Calu3 (cell line): ENCODE data around the gene SELENOM. TPM values are rescaled to one million over a fixed set of nuclear protein-coding genes. Genes with fewer than 3 reads are reported as not detected.

ENCODE experiments used
- BruUV-seq: library from RNA; stranded (reverse); fragments of 400-500 nt; replicated peaks from 2 replicates; lab custom pipeline; 2021; lab: Mats Ljungman, UMichigan
- CTCF ChIA-PET: fragments of 300-600 bp; sonication (Branson Sonifier 250); formaldehyde crosslinking; loops from one replicate; lab custom pipeline; 2022; ENCODE audit warnings: antibody characterized with exemption; lab: Charles Lee
- DNase-seq: peaks from one replicate; pipeline ENCODE4 v3.0.0; 2022
- H3K27ac Mint-ChIP-seq: one replicate; pipeline ENCODE4 v1.8.0; 2022; ENCODE audit warnings: mixed read lengths; ENCODE audit not compliant: unreplicated experiment
- H3K27me3 Mint-ChIP-seq: one replicate; pipeline ENCODE4 v1.8.0; 2022; ENCODE audit warnings: mixed read lengths; ENCODE audit not compliant: unreplicated experiment
- H3K36me3 Mint-ChIP-seq: one replicate; pipeline ENCODE4 v1.8.0; 2022; ENCODE audit warnings: mild to moderate bottlenecking, moderate library complexity, mixed read lengths; ENCODE audit not compliant: insufficient read depth, unreplicated experiment
- H3K4me1 Mint-ChIP-seq: one replicate; pipeline ENCODE4 v1.8.0; 2022; ENCODE audit warnings: mild to moderate bottlenecking, low read depth, mixed read lengths; ENCODE audit not compliant: unreplicated experiment
- H3K4me3 Mint-ChIP-seq: one replicate; pipeline ENCODE4 v1.8.0; 2022; ENCODE audit warnings: mild to moderate bottlenecking, low read depth, moderate library complexity, mixed read lengths; ENCODE audit not compliant: unreplicated experiment
- H3K9me3 Mint-ChIP-seq: one replicate; pipeline ENCODE4 v1.8.0; 2022; ENCODE audit warnings: low read depth, mixed read lengths; ENCODE audit not compliant: unreplicated experiment
- intact Hi-C: fragments of 100-400 bp; cut with micrococcal nuclease; formaldehyde crosslinking; loops from one replicate; pipeline ENCODE4 v1.10.0; 2022; ENCODE audit not compliant: unreplicated experiment
- total RNA-seq: library from RNA; stranded (reverse); gene quantifications from 2 replicates; pipeline ENCODE4 v1.2.3, GENCODE V29; 2022
- TF ChIP-seq, protein P1 (sequence below): fragments of 200-600 bp; IDR thresholded peaks from one replicate; pipeline ENCODE4 v1.8.0; 2022; ENCODE audit warnings: antibody characterized with exemption; ENCODE audit not compliant: unreplicated experiment

SELENOM gene
- total RNA-seq, 1 experiment from 2014 or later: not detected

DNA sequence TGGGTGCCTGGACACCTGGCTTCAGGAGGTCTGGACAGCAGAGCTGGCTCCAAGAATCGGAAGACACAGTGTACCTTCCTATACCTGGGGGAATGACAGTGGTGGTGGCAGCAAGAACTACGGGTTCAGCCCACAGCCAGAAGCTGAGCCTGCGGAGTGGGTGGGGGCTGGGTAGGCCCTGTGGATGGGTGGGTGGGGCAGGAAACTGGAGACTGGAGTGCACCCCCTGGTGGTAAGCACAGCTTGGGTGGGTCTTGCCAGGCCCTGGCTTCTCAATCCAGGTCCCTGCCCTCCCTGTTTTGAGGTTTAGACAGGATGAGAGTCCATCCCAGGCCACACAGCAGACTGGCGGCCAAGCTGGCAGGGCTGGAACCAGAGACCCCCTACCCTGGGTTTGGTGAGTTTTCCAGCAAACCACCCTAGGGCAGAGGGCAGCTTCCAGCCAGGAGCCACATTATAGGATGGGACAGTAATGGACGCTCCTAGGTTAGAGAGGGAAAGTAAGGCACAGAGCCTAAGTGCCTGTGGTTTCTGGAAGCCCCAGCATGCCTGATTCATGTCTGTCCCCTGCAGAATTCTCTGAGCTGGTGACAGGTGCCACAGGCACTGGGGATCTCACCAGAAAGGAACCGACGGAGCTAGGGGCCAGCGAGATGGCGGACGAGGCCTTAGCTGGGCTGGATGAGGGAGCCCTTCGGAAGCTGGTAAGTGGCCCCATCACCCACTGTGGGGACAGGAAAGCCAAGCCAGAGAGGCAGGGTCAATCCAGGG lies 24.6 kb downstream of the SELENOM start:
- BruUV-seq: no TSS peak
- peaks cover 43% of the 10 kb centered on the region for H3K36me3 Mint-ChIP-seq
- H3K27ac Mint-ChIP-seq: peak overlapping the region; percentile 82
- no peaks in the 10 kb centered on the region for H3K27me3 Mint-ChIP-seq
- CTCF ChIA-PET: interaction anchor here (0.6 to 2.0 kb wide), 3 partner anchors 68 to 190 kb away, joined by 3 to 8 read pairs (median 3); partner anchors contain the start of genes MORC2 and TUG1
- TF ChIP-seq, protein P1, sequence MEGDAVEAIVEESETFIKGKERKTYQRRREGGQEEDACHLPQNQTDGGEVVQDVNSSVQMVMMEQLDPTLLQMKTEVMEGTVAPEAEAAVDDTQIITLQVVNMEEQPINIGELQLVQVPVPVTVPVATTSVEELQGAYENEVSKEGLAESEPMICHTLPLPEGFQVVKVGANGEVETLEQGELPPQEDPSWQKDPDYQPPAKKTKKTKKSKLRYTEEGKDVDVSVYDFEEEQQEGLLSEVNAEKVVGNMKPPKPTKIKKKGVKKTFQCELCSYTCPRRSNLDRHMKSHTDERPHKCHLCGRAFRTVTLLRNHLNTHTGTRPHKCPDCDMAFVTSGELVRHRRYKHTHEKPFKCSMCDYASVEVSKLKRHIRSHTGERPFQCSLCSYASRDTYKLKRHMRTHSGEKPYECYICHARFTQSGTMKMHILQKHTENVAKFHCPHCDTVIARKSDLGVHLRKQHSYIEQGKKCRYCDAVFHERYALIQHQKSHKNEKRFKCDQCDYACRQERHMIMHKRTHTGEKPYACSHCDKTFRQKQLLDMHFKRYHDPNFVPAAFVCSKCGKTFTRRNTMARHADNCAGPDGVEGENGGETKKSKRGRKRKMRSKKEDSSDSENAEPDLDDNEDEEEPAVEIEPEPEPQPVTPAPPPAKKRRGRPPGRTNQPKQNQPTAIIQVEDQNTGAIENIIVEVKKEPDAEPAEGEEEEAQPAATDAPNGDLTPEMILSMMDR: peak; percentile 71
- H3K4me3 Mint-ChIP-seq: peak overlapping the region; percentile 91
- H3K4me1 Mint-ChIP-seq: peaks cover 28% of the 10 kb centered on the region
- DNase-seq: peak; percentile 80
- intact Hi-C loops: loop anchor here (5.0 kb wide), 1 partner anchor 115 kb away; the partner anchor contains the start of genes MORC2 and TUG1
- H3K9me3 Mint-ChIP-seq: no peaks in the 10 kb centered on the region

DNA sequence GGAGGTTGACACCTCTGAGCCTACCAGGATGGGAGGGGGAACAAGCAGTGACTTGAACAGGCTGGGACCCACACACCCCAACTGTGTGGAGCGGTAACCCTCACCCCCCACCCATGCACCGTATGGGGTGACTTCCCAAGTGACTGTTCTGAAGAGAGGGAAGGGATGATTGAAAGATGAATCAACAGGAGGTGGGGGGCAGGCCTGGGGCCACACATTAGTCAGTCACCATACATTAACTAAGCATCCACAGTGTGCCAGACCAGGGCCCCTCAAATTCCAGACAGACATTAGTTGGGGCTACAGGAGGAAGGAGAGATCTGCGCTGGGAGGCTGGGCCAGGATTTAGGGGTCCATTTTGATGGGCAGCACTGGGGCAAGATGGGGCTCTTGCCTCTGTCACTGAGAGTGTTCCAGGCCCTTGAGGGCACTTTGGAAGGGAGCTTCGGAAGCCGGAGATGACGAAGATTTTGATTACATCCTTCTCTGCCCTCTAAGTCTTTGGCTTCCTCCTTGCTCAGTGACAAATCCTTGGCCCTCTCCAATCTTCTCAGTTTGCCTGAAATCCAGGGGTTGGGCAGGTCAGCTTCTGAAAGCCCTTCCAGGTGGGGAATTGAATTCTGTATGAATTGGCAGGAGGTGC lies 25.3 kb downstream of the SELENOM start:
- no TSS peak for BruUV-seq
- CTCF ChIA-PET: interaction anchor here (2.0 kb wide), 1 partner anchor 113 kb away, joined by 8 read pairs; the partner anchor contains the start of genes MORC2 and TUG1
- intact Hi-C loops: loop anchor here (1.0 to 5.0 kb wide), 2 partner anchors 115 to 134 kb away; partner anchors contain the start of genes MORC2 and TUG1
- H3K4me1 Mint-ChIP-seq: peaks cover 28% of the 10 kb centered on the region
- peak overlapping the region; percentile 82 for H3K27ac Mint-ChIP-seq
- no peak for DNase-seq
- TF ChIP-seq, protein P1: no peak
- peak overlapping the region; percentile 91 for H3K4me3 Mint-ChIP-seq
- no peaks in the 10 kb centered on the region for H3K27me3 Mint-ChIP-seq
- H3K36me3 Mint-ChIP-seq: peaks cover 43% of the 10 kb centered on the region
- H3K9me3 Mint-ChIP-seq: no peaks in the 10 kb centered on the region

DNA sequence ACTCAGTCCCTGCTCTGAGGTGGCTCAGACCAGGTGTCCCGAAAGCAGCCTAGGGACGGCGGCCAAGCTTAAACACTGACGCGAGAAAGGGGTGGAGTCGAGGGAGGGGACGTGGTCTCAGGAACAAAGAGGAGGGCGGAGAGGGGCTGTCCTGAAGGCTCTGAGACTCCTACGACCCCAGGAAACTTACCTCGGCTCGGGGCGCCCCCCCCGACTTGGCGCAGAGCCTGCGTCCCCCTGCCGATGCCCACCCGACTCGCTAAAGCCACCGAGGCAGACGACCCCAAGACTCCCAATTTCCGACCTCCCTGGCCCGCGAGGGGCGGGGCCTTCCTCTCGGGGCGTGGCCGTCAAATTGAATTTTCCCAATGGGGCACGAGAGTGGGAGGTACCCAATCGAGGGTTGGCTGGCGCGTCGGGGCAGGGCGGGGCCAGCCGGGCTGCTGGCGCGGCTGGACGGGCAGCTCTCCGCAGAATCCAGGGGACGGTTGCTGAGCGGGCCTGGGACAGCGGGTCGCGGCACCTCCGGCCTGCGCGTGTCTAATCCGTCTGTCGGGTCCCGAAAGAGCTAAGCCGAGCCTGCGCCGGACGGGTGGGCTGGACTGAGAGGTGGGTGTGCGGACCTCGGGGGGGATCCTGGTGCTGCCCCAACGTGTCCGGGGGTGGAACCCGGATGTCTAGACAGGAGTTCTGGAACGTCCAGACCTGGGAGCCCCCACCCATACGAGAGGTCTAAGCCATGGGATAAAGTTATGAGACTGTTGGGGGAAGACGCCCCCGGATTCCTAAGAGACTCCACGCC lies 26.3 kb downstream of the SELENOM start, which contains the start of gene SMTN:
TSS of gene SMTN (plus strand) at position 471 of the 802 bp plus-strand sequence. CDS start 1,941 bp downstream, outside the sequence.
- no TSS peak for BruUV-seq
- Mint-ChIP-seq H3K36me3 (peaks cover 43% of the 10 kb centered on the region), H3K27me3 (no peaks in the 10 kb centered on the region), H3K9me3 (no peaks in the 10 kb centered on the region), H3K4me1 (peaks cover 28% of the 10 kb centered on the region), H3K4me3 (peak within 1 kb of the TSS; percentile 91), H3K27ac (peak within 1 kb of the TSS; percentile 82)
- TF ChIP-seq, protein P1: no peak
- DNase-seq: peak; percentile 96
- intact Hi-C loops: loop anchor here (1.0 to 5.0 kb wide), 2 partner anchors 114 to 133 kb away; partner anchors contain the start of genes MORC2 and TUG1
- CTCF ChIA-PET: interaction anchor here (0.6 to 1.4 kb wide), 6 partner anchors 15 to 1425 kb away, joined by 3 to 6 read pairs (median 4); partner anchors contain the start of genes MORC2 and SELENOM
